ENCODE results near the gene MYMK.

The MYMK gene

GRCh38 chr9:133517711-133518110 lies 7.0 kb downstream of the MYMK start:
- no peak for DNase-seq

DNA sequence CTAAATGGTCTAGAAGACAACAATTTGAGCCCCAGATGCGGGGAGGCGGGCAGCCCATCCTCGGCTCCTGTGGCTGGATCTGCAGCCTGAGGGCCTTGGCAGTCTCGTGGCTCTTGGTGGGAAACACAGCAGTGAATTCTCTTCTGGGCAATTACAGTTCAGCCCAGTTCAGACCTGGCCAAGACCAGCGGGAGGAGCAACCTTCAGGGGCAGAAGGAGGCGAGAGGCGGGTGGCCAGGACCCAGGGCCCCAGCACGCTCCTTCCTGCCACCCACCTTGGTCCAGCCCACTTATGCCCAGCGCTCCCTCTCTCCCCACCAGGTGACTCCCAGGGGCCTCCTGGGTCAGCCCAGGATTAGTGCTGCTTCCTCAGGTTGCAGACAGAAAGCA lies 7.8 kb downstream of the MYMK start:
- no peak for DNase-seq

DNA sequence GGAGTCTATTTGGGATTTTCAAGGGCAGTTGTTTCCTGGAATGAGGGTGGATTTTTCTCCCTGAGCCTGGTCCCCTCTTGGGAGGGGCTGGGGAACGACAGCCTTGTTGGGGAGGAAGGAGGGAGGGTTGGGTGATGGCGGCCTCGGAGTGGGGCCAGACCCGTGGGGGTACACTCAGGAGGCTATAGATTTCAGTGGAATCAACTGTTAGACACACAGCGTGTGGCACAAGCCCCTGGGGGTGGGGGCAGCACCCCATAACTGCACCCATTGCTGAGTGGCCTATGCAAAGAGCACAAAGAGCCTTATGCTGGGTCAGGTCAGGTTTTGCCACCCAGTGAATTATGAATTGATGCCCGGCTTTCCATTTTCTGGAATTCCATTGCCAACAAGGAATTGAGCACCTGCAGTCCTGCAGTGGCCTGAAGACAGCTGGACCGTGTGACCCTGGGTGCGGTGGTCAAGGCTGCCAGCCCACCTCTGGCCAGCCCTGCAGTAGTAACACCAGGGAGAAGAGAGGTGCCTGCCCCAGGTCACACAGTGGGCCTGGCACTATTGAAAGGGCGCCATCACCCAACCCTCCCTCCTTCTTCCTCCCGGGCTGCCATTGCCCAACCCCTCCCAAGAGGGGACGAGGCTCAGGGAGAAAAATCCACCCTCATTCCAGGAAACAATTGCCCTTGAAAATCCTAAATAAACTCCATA lies 8.4 kb downstream of the MYMK start:
- no peak for DNase-seq

GRCh38 chr9:133515615-133516255 lies 9.0 kb downstream of the MYMK start:
- no peak for DNase-seq

DNA sequence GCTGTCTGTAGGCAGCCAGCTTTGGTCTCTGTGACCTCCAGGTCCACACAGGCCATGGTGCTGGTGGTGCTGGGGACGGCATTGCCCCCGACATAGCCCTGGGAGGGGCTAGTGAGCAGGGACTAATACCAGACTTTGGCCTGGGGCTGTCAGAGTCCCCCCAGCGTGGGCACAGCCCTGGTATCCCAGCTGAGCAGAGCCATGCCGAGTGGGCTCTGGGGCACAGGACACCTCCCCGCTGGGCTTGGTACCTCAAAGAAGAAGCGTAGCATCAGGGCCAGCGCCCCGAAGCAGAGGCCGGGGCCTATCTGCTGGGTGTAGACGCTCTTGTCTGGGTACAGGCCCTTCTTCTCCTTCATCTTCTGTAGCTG lies 9.5 kb downstream of the MYMK start:
- no peak for DNase-seq

DNA sequence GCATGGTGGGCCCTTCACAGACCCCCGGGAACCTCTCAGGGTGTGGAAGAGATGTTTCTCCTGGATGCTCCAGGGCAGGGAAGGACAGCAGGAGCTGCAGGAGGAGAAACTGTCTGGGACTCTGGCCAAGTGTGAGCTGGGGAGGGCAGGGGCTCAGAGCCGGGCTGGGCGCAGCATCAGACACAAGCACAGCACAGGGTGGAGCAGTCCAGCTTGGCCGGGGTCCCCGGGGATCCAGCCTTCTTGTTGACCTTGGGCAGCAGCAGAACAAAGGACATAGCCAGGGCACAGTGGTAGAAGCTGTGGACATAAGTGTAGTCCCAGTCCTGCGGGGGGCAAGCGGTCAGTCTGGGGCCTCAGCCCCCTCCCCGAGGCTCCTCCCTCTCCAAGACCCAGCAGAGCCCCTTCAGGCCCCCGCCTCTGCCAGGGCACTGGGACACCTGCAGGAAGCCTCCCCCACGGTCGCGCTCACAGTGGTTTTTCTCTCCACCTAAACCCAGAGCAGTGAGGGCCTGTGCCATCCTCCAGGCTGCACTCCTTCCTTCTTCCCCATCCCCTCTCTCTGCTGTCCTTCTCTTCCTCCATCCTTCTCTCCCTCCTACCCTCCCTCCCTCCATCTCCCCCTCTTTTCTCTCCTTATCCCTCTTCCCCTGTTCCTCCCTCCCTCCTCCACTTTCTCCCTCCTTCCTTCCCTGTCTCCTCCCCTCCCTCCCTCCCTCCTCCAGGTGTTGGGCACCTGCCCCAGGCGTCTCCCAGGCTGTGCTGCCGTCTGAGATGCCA lies 10.1 kb downstream of the MYMK start:
- peak; percentile 64 for DNase-seq

DNA sequence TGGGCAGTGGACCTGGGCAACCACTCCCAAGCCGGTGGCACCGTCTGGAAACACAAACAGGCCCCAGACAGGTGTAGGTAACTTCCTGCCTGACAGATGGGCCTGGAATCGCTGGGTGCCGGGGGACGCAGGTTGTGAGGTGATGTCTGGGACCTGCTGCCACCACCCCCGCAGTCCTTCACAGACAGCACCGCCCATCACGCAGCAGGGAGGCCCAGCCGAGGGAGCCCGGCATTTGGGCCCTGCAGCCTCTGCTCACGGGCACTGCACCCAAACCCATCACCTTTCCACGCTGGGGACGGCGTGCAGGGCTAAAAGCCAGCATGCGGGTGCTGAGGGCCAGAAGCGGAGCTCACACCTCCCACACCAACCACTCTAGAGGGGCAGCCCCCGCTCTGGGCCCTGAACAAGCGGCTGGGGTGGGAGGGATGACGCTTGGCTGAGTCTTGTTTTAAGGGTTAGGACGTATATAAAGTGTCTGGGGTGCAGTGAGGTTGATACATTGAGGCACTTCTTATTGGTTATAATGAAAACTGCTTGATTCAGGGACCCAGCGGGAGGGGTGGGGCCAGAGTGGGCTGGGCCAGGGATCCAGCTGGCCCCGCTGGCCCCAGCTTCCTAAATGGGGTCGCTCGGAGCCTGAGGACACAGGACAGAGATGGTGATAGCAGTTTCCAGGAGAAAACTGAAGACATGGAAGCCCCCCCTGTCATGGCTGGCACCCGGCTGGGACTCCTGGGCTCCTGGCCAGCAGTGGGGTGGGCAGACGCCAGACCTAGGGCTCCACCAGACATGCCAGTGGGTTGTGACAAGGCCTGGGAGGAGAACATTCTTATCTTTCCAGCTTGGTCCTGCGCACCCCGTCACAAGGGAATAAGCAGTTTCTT lies 11.3 kb downstream of the MYMK start:
- DNase-seq, result peak; percentile 84

DNA sequence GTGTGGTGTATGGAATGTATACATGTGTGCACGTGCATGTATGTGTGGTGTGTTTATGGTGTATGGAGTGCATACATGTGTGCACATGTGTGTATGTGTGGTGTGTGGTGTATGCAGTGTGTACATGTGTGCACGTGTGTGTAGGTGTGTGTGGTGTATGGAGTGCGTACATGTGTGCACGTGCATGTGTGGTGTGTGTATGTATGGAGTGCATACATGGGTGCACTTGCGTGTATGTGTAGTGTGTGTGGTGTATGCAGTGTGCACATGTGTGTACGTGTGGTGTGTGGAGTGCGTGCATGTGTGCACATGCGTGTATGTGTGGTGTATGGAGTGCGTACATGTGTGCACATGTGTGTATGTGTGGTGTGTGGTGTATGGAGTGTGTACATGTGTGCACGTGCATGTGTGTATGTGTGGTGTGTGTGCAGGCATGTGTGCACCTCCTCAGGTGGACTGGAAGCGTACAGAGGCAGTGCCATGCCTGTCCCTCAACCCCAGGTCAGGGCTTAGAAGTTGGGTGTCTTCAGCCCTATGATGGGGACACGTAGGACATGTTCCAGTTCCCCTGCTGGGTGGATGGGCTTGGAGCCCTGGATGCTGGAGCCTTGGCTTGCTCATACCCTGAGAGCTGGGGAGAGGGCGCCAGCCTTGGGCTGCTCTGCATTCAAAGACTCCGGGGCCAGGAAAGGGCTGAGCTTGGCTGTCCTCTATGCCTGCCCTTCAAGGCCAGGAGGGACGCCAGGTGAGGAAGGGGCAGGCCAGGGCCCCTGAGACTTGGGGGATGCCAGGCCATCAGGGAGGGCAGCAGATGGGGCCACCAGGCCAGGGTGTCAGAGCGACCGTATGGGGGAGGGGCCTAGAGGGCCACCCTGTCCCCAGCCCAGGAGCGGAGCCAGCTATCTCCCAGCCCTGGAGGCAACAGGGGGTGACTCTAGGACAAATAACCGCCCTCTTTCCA lies 12.2 kb downstream of the MYMK start:
- peak; percentile 61 for DNase-seq

- no peak for DNase-seq
Measured at GRCh38 chr9:133511607-133512006, 13.2 kb downstream of the MYMK start.

DNA sequence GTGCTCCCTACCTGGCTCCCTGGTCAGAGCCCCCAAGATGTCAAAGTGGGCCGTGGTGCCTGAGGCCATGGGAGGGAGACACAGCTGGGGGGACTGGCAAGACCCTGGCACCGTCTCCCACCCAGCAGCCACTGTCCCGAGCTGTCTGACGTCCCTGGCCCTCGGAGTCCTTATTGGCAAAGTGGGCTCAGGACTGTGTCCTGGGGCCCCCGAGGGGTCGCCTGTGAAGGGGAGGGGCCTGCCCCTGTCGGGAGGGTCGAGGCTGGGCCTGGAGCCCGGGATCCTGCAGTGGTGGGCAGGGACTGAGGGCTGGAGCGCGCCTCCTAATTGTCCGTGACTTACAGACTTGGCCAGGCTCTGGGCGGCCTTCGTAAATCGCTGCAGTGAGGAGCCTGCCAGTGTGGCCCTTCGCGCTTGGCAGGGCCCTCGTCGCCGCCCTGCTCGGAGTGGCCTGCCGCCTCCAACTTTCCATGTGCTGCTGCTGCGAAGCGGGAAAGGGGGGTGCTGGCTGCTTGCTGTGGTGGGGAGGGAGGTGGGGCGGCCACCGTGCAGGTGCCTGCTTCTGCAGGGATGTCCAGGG lies 13.7 kb downstream of the MYMK start:
- DNase-seq, result no peak

- peak; percentile 97 for DNase-seq
Measured at GRCh38 chr9:133509179-133510083, 15.3 kb downstream of the MYMK start.

DNA sequence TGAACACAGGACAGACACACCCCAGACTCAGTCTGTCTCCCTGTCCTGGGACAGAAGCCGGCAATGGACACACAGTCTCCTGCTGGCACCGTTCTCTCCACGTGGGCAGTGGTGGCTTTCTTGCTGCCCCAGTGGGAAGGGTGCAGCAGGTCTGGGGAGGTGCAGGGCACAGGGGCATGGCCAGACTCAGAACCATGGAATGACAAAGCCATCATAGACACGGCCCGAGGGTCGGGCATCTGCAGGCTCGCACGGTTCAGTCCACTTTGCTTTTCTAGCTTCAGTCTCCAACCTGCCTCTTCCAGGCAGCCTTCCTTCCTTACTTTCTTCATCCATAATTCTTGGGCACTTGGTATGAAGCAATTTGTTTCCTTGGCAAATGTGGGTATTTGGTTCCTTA lies 16.7 kb downstream of the MYMK start:
- DNase-seq, result no peak

GRCh38 chr9:133507246-133507965 lies 17.4 kb downstream of the MYMK start:
- DNase-seq, result no peak

DNA sequence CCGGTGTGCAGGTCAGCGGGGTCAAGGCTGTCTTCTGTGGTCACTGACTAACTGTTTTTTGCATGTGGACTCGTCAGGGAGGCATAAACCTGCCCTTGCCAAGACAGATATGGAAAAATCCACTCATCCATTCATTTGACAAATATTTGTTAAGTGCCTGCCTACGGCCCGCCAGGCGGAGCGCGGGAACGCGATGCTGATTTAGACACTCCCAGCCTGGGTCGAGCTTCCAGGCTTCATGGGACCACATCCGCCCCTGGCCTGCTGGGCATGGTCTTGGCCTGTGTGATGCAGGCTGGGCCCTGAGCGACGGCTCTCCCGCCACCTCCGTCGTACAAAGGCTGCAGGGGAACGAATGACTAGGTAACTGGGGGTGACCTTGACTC lies 18.1 kb downstream of the MYMK start:
- DNase-seq, result peak; percentile 82

DNA sequence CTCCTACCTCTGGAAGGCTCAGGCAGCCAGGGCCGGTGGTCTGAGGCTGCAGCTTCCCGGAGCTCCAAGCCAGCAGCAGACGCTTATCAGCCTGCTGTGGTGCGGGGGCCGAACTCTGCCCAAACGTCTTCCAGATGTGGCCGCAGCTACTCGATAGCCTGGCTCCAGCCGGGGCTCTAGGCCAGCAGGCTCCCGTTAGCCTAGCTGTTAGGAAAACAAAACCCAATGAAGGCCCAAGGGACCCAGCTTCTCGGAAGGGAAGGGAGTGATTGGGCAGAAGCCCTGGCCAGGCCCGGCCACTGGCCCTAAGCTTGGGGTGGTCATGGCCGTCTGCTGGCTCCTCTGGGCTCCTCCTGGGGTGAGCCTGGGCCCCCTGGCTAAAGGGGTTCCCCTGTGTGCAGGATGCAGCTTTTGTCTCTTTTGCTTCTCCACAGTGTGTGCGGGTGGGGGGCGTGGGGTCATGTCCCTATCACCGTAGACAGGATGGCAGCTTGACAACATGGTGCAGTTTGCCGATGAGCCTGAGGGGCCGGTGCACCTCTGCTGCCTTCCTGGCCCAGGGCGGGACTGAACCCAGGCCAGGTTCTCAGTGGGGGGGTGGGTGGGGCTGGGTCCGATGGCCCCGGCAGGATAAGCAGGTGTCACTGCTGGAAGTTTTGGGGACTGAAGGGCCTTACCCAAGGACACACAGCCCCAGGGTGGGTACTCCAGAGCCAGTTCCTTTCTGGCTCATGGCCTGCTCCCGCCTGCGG lies 18.7 kb downstream of the MYMK start:
- DNase-seq, result no peak

GRCh38 chr9:133505186-133505830 lies 19.5 kb downstream of the MYMK start:
- no peak for DNase-seq

DNA sequence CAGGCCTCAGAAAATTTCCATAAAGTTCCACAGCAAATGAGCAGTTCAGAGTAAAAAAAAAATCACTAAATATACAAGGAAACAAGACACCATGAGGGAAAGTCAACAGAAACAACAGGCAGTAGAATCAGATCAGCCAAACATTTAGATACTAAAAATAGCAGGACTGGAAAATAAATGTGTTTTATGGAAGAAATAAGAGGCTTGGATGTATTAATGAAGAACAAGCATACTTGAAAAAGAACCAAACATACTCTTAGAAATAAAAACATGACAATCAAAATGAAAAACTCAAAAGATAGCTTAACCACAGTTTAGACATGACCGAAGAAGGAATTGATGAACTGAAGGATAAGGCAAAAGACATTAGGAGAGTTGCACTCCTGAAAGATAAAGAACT lies 22.6 kb downstream of the MYMK start:
- DNase-seq, result peak; percentile 25

GRCh38 chr9:133499892-133500270 lies 24.9 kb downstream of the MYMK start:
- DNase-seq, result no peak

Data from DMS53 (cell line).